Measurements from ENCODE around the gene NPAS3. TPM values are rescaled to one million over a fixed set of nuclear protein-coding genes. Genes with fewer than 3 reads are reported as not detected.

Gene NPAS3
- total RNA-seq, 1 experiment from 2014 or later = not detected

DNA sequence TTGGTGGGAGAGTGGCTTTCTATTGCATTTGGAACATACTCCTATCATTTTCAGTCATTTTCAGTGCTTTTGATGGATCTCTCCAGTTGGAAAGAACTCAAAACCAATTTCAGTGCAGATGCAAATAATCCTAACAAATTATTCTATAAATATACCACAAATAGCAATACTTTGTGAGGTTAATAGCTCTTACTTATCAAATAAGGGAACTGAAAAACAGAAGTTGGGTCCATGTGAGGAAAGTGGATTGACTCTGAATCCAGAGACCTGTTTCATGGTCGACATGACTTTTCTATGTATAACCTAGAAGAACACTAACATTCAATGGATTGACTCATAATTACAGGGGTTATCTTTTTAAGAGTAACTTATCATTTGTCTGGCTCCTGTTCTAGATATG lies 763.6 kb downstream of the NPAS3 start:
- Histone ChIP-seq H3K79me2 (ENCODE audit: low read depth) (no peaks in the 10 kb centered on the region), H4K20me1 (ENCODE audit: insufficient read depth) (no peaks in the 10 kb centered on the region), H3K27ac (no peak overlapping the region), H3K9me2 (ENCODE audit: insufficient read depth) (no peaks in the 10 kb centered on the region), H3K9me3 (ENCODE audit: insufficient read depth, low read depth) (no peaks in the 10 kb centered on the region), H3K4me1 (replicated peaks; ENCODE audit: insufficient read depth) (no peaks in the 10 kb centered on the region), H3F3A (ENCODE audit: insufficient read depth, low read depth) (no peaks in the 10 kb centered on the region), H3K4me3 (no peak overlapping the region), H3K4me2 (no peak overlapping the region), H3K27me3 (ENCODE audit: insufficient read depth, low read depth) (no peaks in the 10 kb centered on the region), H2AFZ (no peak overlapping the region), H3K36me3 (ENCODE audit: low read depth) (no peaks in the 10 kb centered on the region)
- intact Hi-C loops (cut with micrococcal nuclease; ENCODE audit: unreplicated experiment) = no loop called here
- no TSS peak for BruUV-seq (replicated peaks)
- TF ChIP-seq, protein P1, sequence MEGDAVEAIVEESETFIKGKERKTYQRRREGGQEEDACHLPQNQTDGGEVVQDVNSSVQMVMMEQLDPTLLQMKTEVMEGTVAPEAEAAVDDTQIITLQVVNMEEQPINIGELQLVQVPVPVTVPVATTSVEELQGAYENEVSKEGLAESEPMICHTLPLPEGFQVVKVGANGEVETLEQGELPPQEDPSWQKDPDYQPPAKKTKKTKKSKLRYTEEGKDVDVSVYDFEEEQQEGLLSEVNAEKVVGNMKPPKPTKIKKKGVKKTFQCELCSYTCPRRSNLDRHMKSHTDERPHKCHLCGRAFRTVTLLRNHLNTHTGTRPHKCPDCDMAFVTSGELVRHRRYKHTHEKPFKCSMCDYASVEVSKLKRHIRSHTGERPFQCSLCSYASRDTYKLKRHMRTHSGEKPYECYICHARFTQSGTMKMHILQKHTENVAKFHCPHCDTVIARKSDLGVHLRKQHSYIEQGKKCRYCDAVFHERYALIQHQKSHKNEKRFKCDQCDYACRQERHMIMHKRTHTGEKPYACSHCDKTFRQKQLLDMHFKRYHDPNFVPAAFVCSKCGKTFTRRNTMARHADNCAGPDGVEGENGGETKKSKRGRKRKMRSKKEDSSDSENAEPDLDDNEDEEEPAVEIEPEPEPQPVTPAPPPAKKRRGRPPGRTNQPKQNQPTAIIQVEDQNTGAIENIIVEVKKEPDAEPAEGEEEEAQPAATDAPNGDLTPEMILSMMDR (conservative IDR thresholded peaks at IDR 0.05) = no peak
- no peak for TF ChIP-seq EZH2 (IDR thresholded peaks at IDR 0.05; ENCODE audit: low read depth)
- CTCF ChIA-PET = no interaction called here
- POLR2A ChIA-PET (ENCODE audit: unreplicated experiment) = no interaction called here
- no peak for DNase-seq

DNA sequence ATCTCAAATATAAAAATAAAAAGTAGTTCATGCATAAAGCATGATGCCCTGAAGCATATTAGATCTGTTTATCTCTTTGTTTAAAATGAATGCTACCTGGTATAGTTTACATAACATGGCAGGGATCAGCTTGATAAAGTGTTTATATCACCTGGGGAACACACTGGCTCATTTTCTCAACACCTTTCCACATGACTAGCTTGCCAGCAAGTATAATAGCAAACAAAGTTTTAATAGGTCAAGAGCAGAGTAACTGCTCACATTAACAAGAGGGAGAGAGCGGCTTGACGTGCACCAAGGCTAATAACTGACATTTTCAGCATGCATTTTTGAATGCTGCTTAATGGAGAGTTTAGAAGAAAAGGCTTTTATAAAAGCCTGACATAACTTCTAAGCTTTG lies 765.8 kb downstream of the NPAS3 start:
- POLR2A ChIA-PET (ENCODE audit: unreplicated experiment) = no interaction called here
- TF ChIP-seq, protein P1 (conservative IDR thresholded peaks at IDR 0.05) = no peak
- TF ChIP-seq EZH2 (IDR thresholded peaks at IDR 0.05; ENCODE audit: low read depth) = no peak
- no TSS peak for BruUV-seq (replicated peaks)
- Histone ChIP-seq H3K9me2 (ENCODE audit: insufficient read depth) (no peaks in the 10 kb centered on the region), H3K9me3 (ENCODE audit: insufficient read depth, low read depth) (no peaks in the 10 kb centered on the region), H4K20me1 (ENCODE audit: insufficient read depth) (no peaks in the 10 kb centered on the region), H3K4me1 (replicated peaks; ENCODE audit: insufficient read depth) (no peaks in the 10 kb centered on the region), H3K79me2 (ENCODE audit: low read depth) (no peaks in the 10 kb centered on the region), H3K27ac (no peak overlapping the region), H3K36me3 (ENCODE audit: low read depth) (no peaks in the 10 kb centered on the region), H3F3A (ENCODE audit: insufficient read depth, low read depth) (no peaks in the 10 kb centered on the region), H3K4me2 (no peak overlapping the region), H3K4me3 (no peak overlapping the region), H3K27me3 (ENCODE audit: insufficient read depth, low read depth) (no peaks in the 10 kb centered on the region), H2AFZ (no peak overlapping the region)
- CTCF ChIA-PET = no interaction called here
- peak in 1 of 2 experiments; percentile 73 for DNase-seq
- intact Hi-C loops (cut with micrococcal nuclease; ENCODE audit: unreplicated experiment) = no loop called here

- Histone ChIP-seq H3K4me3 (no peak overlapping the region), H3F3A (ENCODE audit: insufficient read depth, low read depth) (no peaks in the 10 kb centered on the region), H3K27ac (no peak overlapping the region), H3K9me2 (ENCODE audit: insufficient read depth) (no peaks in the 10 kb centered on the region), H3K36me3 (ENCODE audit: low read depth) (no peaks in the 10 kb centered on the region), H3K27me3 (ENCODE audit: insufficient read depth, low read depth) (no peaks in the 10 kb centered on the region), H3K4me2 (no peak overlapping the region), H4K20me1 (ENCODE audit: insufficient read depth) (no peaks in the 10 kb centered on the region), H3K9me3 (ENCODE audit: insufficient read depth, low read depth) (no peaks in the 10 kb centered on the region), H3K4me1 (replicated peaks; ENCODE audit: insufficient read depth) (no peaks in the 10 kb centered on the region), H3K79me2 (ENCODE audit: low read depth) (no peaks in the 10 kb centered on the region), H2AFZ (no peak overlapping the region)
- ChIA-PET POLR2A (ENCODE audit: unreplicated experiment) (no interaction called here), CTCF (no interaction called here)
- BruUV-seq (replicated peaks) = no TSS peak
- intact Hi-C loops (cut with micrococcal nuclease; ENCODE audit: unreplicated experiment) = no loop called here
- no peak for TF ChIP-seq EZH2 (IDR thresholded peaks at IDR 0.05; ENCODE audit: low read depth)
- TF ChIP-seq, protein P1 (conservative IDR thresholded peaks at IDR 0.05) = no peak
- DNase-seq = no peak
These were observed 766.8 kb downstream of the NPAS3 start for GRCh38 chr14:33705490-33705889.
